GM21723 (cell line): ENCODE data around the gene PDE4D.

Experiments used
- ATAC-seq: cut with Tn5 transposase; IDR thresholded peaks from one replicate; pipeline ENCODE4 v1.9.1; 2021; ENCODE audit warnings: mild to moderate bottlenecking, moderate library complexity; ENCODE audit not compliant: unreplicated experiment

The PDE4D gene

GRCh38 chr5:59134471-59135163, 758.9 kb downstream of the PDE4D start:
- ATAC-seq: no peak

GRCh38 chr5:59133764-59134261, 759.7 kb downstream of the PDE4D start:
- ATAC-seq: no peak

GRCh38 chr5:59132131-59132530, 761.4 kb downstream of the PDE4D start:
- no peak for ATAC-seq

- no peak for ATAC-seq
Observed at GRCh38 chr5:59130431-59130830, 763.1 kb downstream of the PDE4D start.

GRCh38 chr5:59128646-59129290, 764.8 kb downstream of the PDE4D start:
- no peak for ATAC-seq

GRCh38 chr5:59126708-59127573, 766.6 kb downstream of the PDE4D start:
- ATAC-seq: peak; percentile 42

- ATAC-seq: no peak
Observed at GRCh38 chr5:59126016-59126707, 767.4 kb downstream of the PDE4D start.

- ATAC-seq: no peak
Observed at GRCh38 chr5:59125011-59125961, 768.2 kb downstream of the PDE4D start.

- peak; percentile 43 for ATAC-seq
Observed at GRCh38 chr5:59123595-59124561, 769.6 kb downstream of the PDE4D start.

- no peak for ATAC-seq
Observed at GRCh38 chr5:59119480-59119879, 774.0 kb downstream of the PDE4D start.

- ATAC-seq: no peak
Observed at GRCh38 chr5:59117320-59117719, 776.2 kb downstream of the PDE4D start.

- no peak for ATAC-seq
Observed at GRCh38 chr5:59116231-59116865, 777.2 kb downstream of the PDE4D start.

- ATAC-seq: no peak
Observed at GRCh38 chr5:59115345-59115744, 778.2 kb downstream of the PDE4D start.

- no peak for ATAC-seq
Observed at GRCh38 chr5:59109383-59109782, 784.1 kb downstream of the PDE4D start.

- no peak for ATAC-seq
Observed at GRCh38 chr5:59107692-59108091, 785.8 kb downstream of the PDE4D start.

GRCh38 chr5:59104400-59105127, 789.0 kb downstream of the PDE4D start:
- no peak for ATAC-seq

GRCh38 chr5:59103303-59103702, 790.2 kb downstream of the PDE4D start:
- ATAC-seq: no peak
